ENCODE results near the gene TRIM63. TPM values are rescaled to one million over a fixed set of nuclear protein-coding genes. Genes with fewer than 3 reads are reported as not detected.

Gene TRIM63
- total RNA-seq, 1 experiment from 2014 or later, result not detected

GRCh38 chr1:26057189-26057588 lies 10.2 kb downstream of the TRIM63 start:
- Histone ChIP-seq H3K4me1 (ENCODE audit: insufficient read depth, low read length, poor library complexity, severe bottlenecking) (no peaks in the 10 kb centered on the region), H3K27ac (ENCODE audit: low read depth, low read length, poor library complexity, severe bottlenecking) (no peak overlapping the region), H3K36me3 (ENCODE audit: insufficient read depth, low read length, poor library complexity, severe bottlenecking) (no peaks in the 10 kb centered on the region), H3K27me3 (replicated peaks; ENCODE audit: insufficient read depth, low read depth, low read length, poor library complexity) (peaks cover 53% of the 10 kb centered on the region), H3K9me3 (ENCODE audit: low read depth, low read length, poor library complexity, severe bottlenecking) (no peaks in the 10 kb centered on the region), H3K4me3 (ENCODE audit: low read depth, low read length, poor library complexity, severe bottlenecking) (no peak overlapping the region)
- no TSS peak for BruUV-seq (replicated peaks)
- ChIA-PET CTCF (no interaction called here), POLR2A (ENCODE audit: low non-redundant PET) (no interaction called here)
- TF ChIP-seq EZH2 (IDR thresholded peaks at IDR 0.05; ENCODE audit: borderline replicate concordance, low read depth, low read length, poor library complexity, severe bottlenecking), result no peak
- no peak for TF ChIP-seq CTCF (conservative IDR thresholded peaks at IDR 0.05; ENCODE audit: low read depth, low read length)
- no peak for DNase-seq (ENCODE audit: low spot score)
- intact Hi-C loops (cut with micrococcal nuclease; ENCODE audit: unreplicated experiment), result no loop called here

GRCh38 chr1:26055041-26055440 lies 12.4 kb downstream of the TRIM63 start:
- DNase-seq (ENCODE audit: low spot score), result no peak
- H3K36me3 ChIP-seq (ENCODE audit: insufficient read depth, low read length, poor library complexity, severe bottlenecking), result no peaks in the 10 kb centered on the region
- intact Hi-C loops (cut with micrococcal nuclease; ENCODE audit: unreplicated experiment), result no loop called here
- no peak overlapping the region for H3K4me3 ChIP-seq (ENCODE audit: low read depth, low read length, poor library complexity, severe bottlenecking)
- TF ChIP-seq CTCF (conservative IDR thresholded peaks at IDR 0.05; ENCODE audit: low read depth, low read length) (no peak), EZH2 (IDR thresholded peaks at IDR 0.05; ENCODE audit: borderline replicate concordance, low read depth, low read length, poor library complexity, severe bottlenecking) (no peak)
- POLR2A ChIA-PET (ENCODE audit: low non-redundant PET), result no interaction called here
- no peaks in the 10 kb centered on the region for H3K9me3 ChIP-seq (ENCODE audit: low read depth, low read length, poor library complexity, severe bottlenecking)
- no peaks in the 10 kb centered on the region for H3K4me1 ChIP-seq (ENCODE audit: insufficient read depth, low read length, poor library complexity, severe bottlenecking)
- CTCF ChIA-PET, result no interaction called here
- peaks cover 66% of the 10 kb centered on the region for H3K27me3 ChIP-seq (replicated peaks; ENCODE audit: insufficient read depth, low read depth, low read length, poor library complexity)
- H3K27ac ChIP-seq (ENCODE audit: low read depth, low read length, poor library complexity, severe bottlenecking), result no peak overlapping the region
- BruUV-seq (replicated peaks), result no TSS peak

- no peak overlapping the region for H3K27ac ChIP-seq (ENCODE audit: low read depth, low read length, poor library complexity, severe bottlenecking)
- intact Hi-C loops (cut with micrococcal nuclease; ENCODE audit: unreplicated experiment), result no loop called here
- ChIA-PET CTCF (no interaction called here), POLR2A (ENCODE audit: low non-redundant PET) (no interaction called here)
- TF ChIP-seq EZH2 (IDR thresholded peaks at IDR 0.05; ENCODE audit: borderline replicate concordance, low read depth, low read length, poor library complexity, severe bottlenecking) (no peak), CTCF (conservative IDR thresholded peaks at IDR 0.05; ENCODE audit: low read depth, low read length) (no peak)
- H3K27me3 ChIP-seq (replicated peaks; ENCODE audit: insufficient read depth, low read depth, low read length, poor library complexity), result peaks cover 70% of the 10 kb centered on the region
- H3K36me3 ChIP-seq (ENCODE audit: insufficient read depth, low read length, poor library complexity, severe bottlenecking), result no peaks in the 10 kb centered on the region
- no peak overlapping the region for H3K4me3 ChIP-seq (ENCODE audit: low read depth, low read length, poor library complexity, severe bottlenecking)
- no peaks in the 10 kb centered on the region for H3K4me1 ChIP-seq (ENCODE audit: insufficient read depth, low read length, poor library complexity, severe bottlenecking)
- H3K9me3 ChIP-seq (ENCODE audit: low read depth, low read length, poor library complexity, severe bottlenecking), result no peaks in the 10 kb centered on the region
- DNase-seq (ENCODE audit: low spot score), result no peak
- no TSS peak for BruUV-seq (replicated peaks)
Measured at GRCh38 chr1:26053718-26054560, 13.5 kb downstream of the TRIM63 start.

Measured in A673 (cell line).